ENCODE measurements around the gene RASGRP4.

- TF ChIP-seq GATA2 (IDR thresholded peaks at IDR 0.05; ENCODE audit: low read depth, low read length) (no peak), GATA3 (IDR thresholded peaks at IDR 0.05; ENCODE audit: low read depth, low read length) (no peak)
These were observed 1.7 kb downstream of the RASGRP4 start for GRCh38 chr19:38424272-38424671.
